HEK293 (cell line): Measurements from ENCODE around the gene MTRF1L.

Experiments used
- CTCF ChIA-PET: fragments of 350-600 bp; formaldehyde crosslinking; extraction: SDS; loops from one replicate; lab custom pipeline; 2021; ENCODE audit warnings: antibody characterized with exemption; lab: Yijun Ruan, JAX
- POLR2A ChIA-PET: fragments of 300-600 bp; formaldehyde crosslinking; extraction: SDS; loops from one replicate; lab custom pipeline; 2020; ENCODE audit warnings: antibody characterized with exemption, inconsistent platforms; lab: Yijun Ruan, JAX
- H3K27ac ChIP-seq: fragments of 200-500 bp; sonication (Bioruptor generic); 2 replicates; pipeline ENCODE4 v1.5.1; 2014; ENCODE audit warnings: low read depth, low read length, control low read depth, inconsistent platforms; ENCODE audit errors: extremely low read depth
- H3K36me3 ChIP-seq, 2 experiments: fragments of 200-500 bp in 1 of 2; sonication (Bioruptor generic) in 1 of 2; 1 replicate in 1 of 2; 2 replicates in 1 of 2; pipeline ENCODE4 v1.5.1; 2014 to 2017; ENCODE audit warnings: inconsistent platforms in 2 of 2, low read length in 2 of 2; ENCODE audit not compliant: control insufficient read depth in 2 of 2, insufficient read depth in 1 of 2
- H3K4me1 ChIP-seq: fragments of 200-500 bp; sonication (Bioruptor generic); 2 replicates; pipeline ENCODE4 v1.5.1; 2014; ENCODE audit warnings: mild to moderate bottlenecking, low read length, inconsistent platforms; ENCODE audit not compliant: control insufficient read depth, insufficient read depth
- H3K4me3 ChIP-seq: 2 replicates; pipeline ENCODE4 v1.5.1; 2011; ENCODE audit warnings: low read depth, mild to moderate bottlenecking, control low read depth, low read length, moderate library complexity
- H3K9me3 ChIP-seq: fragments of 200-500 bp; sonication (Bioruptor generic); 2 replicates; pipeline ENCODE4 v1.5.1; 2014; ENCODE audit warnings: low read depth, low read length, inconsistent platforms; ENCODE audit not compliant: control insufficient read depth, insufficient read depth
- ATF2 ChIP-seq: fragments of 450-650 bp; formaldehyde crosslinking; IDR thresholded peaks from 2 replicates; pipeline ENCODE4 v1.5.1; 2016; ENCODE audit warnings: missing biosample characterization, missing genetic modification characterization, low read depth
- GLIS1 ChIP-seq: fragments of 450-650 bp; formaldehyde crosslinking; IDR thresholded peaks from 2 replicates; pipeline ENCODE4 v1.5.1; 2016; ENCODE audit warnings: missing biosample characterization, missing genetic modification characterization
- GLIS2 ChIP-seq: fragments of 450-650 bp; formaldehyde crosslinking; IDR thresholded peaks from 2 replicates; pipeline ENCODE4 v1.5.1; 2016; ENCODE audit warnings: missing biosample characterization, missing genetic modification characterization
- KLF10 ChIP-seq: fragments of 450-650 bp; IDR thresholded peaks from 2 replicates; pipeline ENCODE4 v1.5.1; 2018; ENCODE audit warnings: missing biosample characterization, mild to moderate bottlenecking, missing genetic modification characterization
- KLF17 ChIP-seq: fragments of 450-650 bp; formaldehyde crosslinking; IDR thresholded peaks from 2 replicates; pipeline ENCODE4 v1.5.1; 2016; ENCODE audit warnings: missing biosample characterization, missing genetic modification characterization
- KLF8 ChIP-seq: fragments of 450-650 bp; formaldehyde crosslinking; IDR thresholded peaks from 2 replicates; pipeline ENCODE4 v1.5.1; 2016; ENCODE audit warnings: missing biosample characterization, missing genetic modification characterization
- KLF9 ChIP-seq: fragments of 450-650 bp; formaldehyde crosslinking; IDR thresholded peaks from 2 replicates; pipeline ENCODE4 v1.5.1; 2016; ENCODE audit warnings: missing biosample characterization, missing genetic modification characterization, low read depth
- PRDM6 ChIP-seq: fragments of 450-650 bp; formaldehyde crosslinking; IDR thresholded peaks from 2 replicates; pipeline ENCODE4 v1.5.1; 2017; ENCODE audit warnings: missing biosample characterization, missing genetic modification characterization
- SCRT1 ChIP-seq: fragments of 450-650 bp; formaldehyde crosslinking; IDR thresholded peaks from 2 replicates; pipeline ENCODE4 v1.5.1; 2016; ENCODE audit warnings: missing biosample characterization, missing genetic modification characterization, borderline replicate concordance
- SCRT2 ChIP-seq: fragments of 450-650 bp; formaldehyde crosslinking; IDR thresholded peaks from 2 replicates; pipeline ENCODE4 v1.5.1; 2016; ENCODE audit warnings: missing biosample characterization, missing genetic modification characterization
- SP3 ChIP-seq: fragments of 450-650 bp; formaldehyde crosslinking; IDR thresholded peaks from 2 replicates; pipeline ENCODE4 v1.5.1; 2016; ENCODE audit warnings: missing biosample characterization, missing genetic modification characterization
- TRIM28 ChIP-seq: IDR thresholded peaks from 2 replicates; pipeline ENCODE4 v1.6.1; 2011; ENCODE audit warnings: low read length, control low read depth, borderline replicate concordance
- YY1 ChIP-seq: fragments of 450-650 bp; formaldehyde crosslinking; IDR thresholded peaks from 2 replicates; pipeline ENCODE4 v1.5.1; 2018; ENCODE audit warnings: missing biosample characterization, missing genetic modification characterization
- ZBTB17 ChIP-seq: fragments of 450-650 bp; formaldehyde crosslinking; IDR thresholded peaks from 2 replicates; pipeline ENCODE4 v1.5.1; 2016; ENCODE audit warnings: missing biosample characterization, missing genetic modification characterization
- ZFP37 ChIP-seq: fragments of 450-650 bp; formaldehyde crosslinking; IDR thresholded peaks from 2 replicates; pipeline ENCODE4 v1.5.1; 2016; ENCODE audit warnings: missing biosample characterization, missing genetic modification characterization
- ZNF202 ChIP-seq: fragments of 450-650 bp; formaldehyde crosslinking; IDR thresholded peaks from 2 replicates; pipeline ENCODE4 v1.5.1; 2016; ENCODE audit warnings: missing biosample characterization, missing genetic modification characterization, borderline replicate concordance
- ZNF324 ChIP-seq: fragments of 450-650 bp; formaldehyde crosslinking; IDR thresholded peaks from 2 replicates; pipeline ENCODE4 v1.5.1; 2016; ENCODE audit warnings: missing biosample characterization, missing genetic modification characterization
- ZNF335 ChIP-seq: fragments of 450-650 bp; formaldehyde crosslinking; conservative IDR thresholded peaks from 2 replicates; pipeline ENCODE4 v1.5.1; 2016; ENCODE audit warnings: missing biosample characterization, missing genetic modification characterization
- ZNF350 ChIP-seq: fragments of 450-650 bp; formaldehyde crosslinking; IDR thresholded peaks from 2 replicates; pipeline ENCODE4 v1.5.0; 2017; ENCODE audit warnings: missing biosample characterization, mild to moderate bottlenecking, missing genetic modification characterization
- ZNF362 ChIP-seq: fragments of 450-650 bp; formaldehyde crosslinking; IDR thresholded peaks from 2 replicates; pipeline ENCODE4 v1.5.1; 2016; ENCODE audit warnings: missing biosample characterization, missing genetic modification characterization
- ZNF366 ChIP-seq: fragments of 450-650 bp; formaldehyde crosslinking; conservative IDR thresholded peaks from 2 replicates; pipeline ENCODE4 v1.5.1; 2016; ENCODE audit warnings: missing biosample characterization, missing genetic modification characterization
- ZNF449 ChIP-seq: fragments of 450-650 bp; formaldehyde crosslinking; IDR thresholded peaks from 2 replicates; pipeline ENCODE4 v1.5.1; 2017; ENCODE audit warnings: missing biosample characterization, mild to moderate bottlenecking, missing genetic modification characterization, moderate library complexity
- ZNF530 ChIP-seq: fragments of 450-650 bp; formaldehyde crosslinking; IDR thresholded peaks from 2 replicates; pipeline ENCODE4 v1.5.1; 2016; ENCODE audit warnings: low read depth, missing biosample characterization, missing genetic modification characterization
- ZNF548 ChIP-seq: fragments of 450-650 bp; formaldehyde crosslinking; IDR thresholded peaks from 2 replicates; pipeline ENCODE4 v1.5.1; 2016; ENCODE audit warnings: missing biosample characterization, missing genetic modification characterization
- ZNF621 ChIP-seq: fragments of 450-650 bp; formaldehyde crosslinking; IDR thresholded peaks from 2 replicates; pipeline ENCODE4 v1.5.1; 2017; ENCODE audit warnings: missing biosample characterization, missing genetic modification characterization
- ZNF629 ChIP-seq: fragments of 450-650 bp; formaldehyde crosslinking; IDR thresholded peaks from 2 replicates; pipeline ENCODE4 v1.5.1; 2017; ENCODE audit warnings: missing biosample characterization, missing genetic modification characterization
- ZNF654 ChIP-seq: fragments of 450-650 bp; formaldehyde crosslinking; IDR thresholded peaks from 2 replicates; pipeline ENCODE4 v1.5.1; 2016; ENCODE audit warnings: low read depth, missing biosample characterization, missing genetic modification characterization
- ZSCAN30 ChIP-seq: fragments of 450-650 bp; IDR thresholded peaks from 2 replicates; pipeline ENCODE4 v1.5.1; 2018; ENCODE audit warnings: missing biosample characterization, mild to moderate bottlenecking, missing genetic modification characterization, moderate library complexity
- ZXDB ChIP-seq: fragments of 450-650 bp; formaldehyde crosslinking; IDR thresholded peaks from 2 replicates; pipeline ENCODE4 v1.5.1; 2016; ENCODE audit warnings: missing biosample characterization, missing genetic modification characterization

MTRF1L gene

GRCh38 chr6:152983637-152984512 lies 18.6 kb downstream of the MTRF1L start:
- Histone ChIP-seq H3K27ac (peak overlapping the region; percentile 96), H3K4me3 (peak overlapping the region; percentile 81), H3K36me3 (peaks cover under 1 to 46% of the 10 kb centered on the region in 2 experiments; a peak in 2 of 3 replicates), H3K9me3 (no peaks in the 10 kb centered on the region), H3K4me1 (peaks cover 2% of the 10 kb centered on the region; the same call in 1 of the 2 replicates)
- CTCF ChIA-PET: interaction anchor here (0.5 kb wide), 1 partner anchor 144 kb away, joined by 3 read pairs; no protein-coding TSS in a partner anchor
- POLR2A ChIA-PET: interaction anchor here (0.7 to 3.4 kb wide), 15 partner anchors 8 to 498 kb away, joined by 3 to 55 read pairs (median 8); partner anchors contain the start of genes MTRF1L and RGS17
- TF ChIP-seq ZBTB17 (tag by site-specific recombination): peak; percentile 14; the same call in 1 of the 2 replicates
- TF ChIP-seq ZNF335: peak; percentile 51
- TF ChIP-seq SCRT2 (tag by site-specific recombination): peak; percentile 94
- TF ChIP-seq ZFP37 (tag by site-specific recombination): peak; percentile 78
- no peak for TF ChIP-seq ZNF621
- 0 out of 2 replicates have a peak, but pooled peaks have one; percentile 3 for TF ChIP-seq GLIS1 (tag by site-specific recombination)
- 0 out of 2 replicates have a peak, but pooled peaks have one; percentile 57 for TF ChIP-seq KLF8 (tag by site-specific recombination)
- TF ChIP-seq ZNF202 (tag by site-specific recombination): no peak
- TF ChIP-seq ZNF350: peak; percentile 81; the same call in 1 of the 2 replicates
- peak; percentile 10; the same call in 1 of the 2 replicates for TF ChIP-seq ZSCAN30
- TF ChIP-seq KLF9 (tag by site-specific recombination): no peak
- TF ChIP-seq ZNF449 (tag by site-specific recombination): peak; percentile 79; the same call in 1 of the 2 replicates
- TF ChIP-seq SCRT1: peak; percentile 53; the same call in 1 of the 2 replicates
- peak; percentile 61; the same call in 1 of the 2 replicates for TF ChIP-seq KLF10 (tag by site-specific recombination)
- TF ChIP-seq PRDM6 (tag by site-specific recombination): peak; percentile 59
- 0 out of 2 replicates have a peak, but pooled peaks have one; percentile 25 for TF ChIP-seq ATF2
- TF ChIP-seq TRIM28: peak; percentile 52; the same call in 1 of the 2 replicates
- peak; percentile 11; the same call in 1 of the 2 replicates for TF ChIP-seq ZXDB (tag by site-specific recombination)
- no peak for TF ChIP-seq ZNF530 (tag by site-specific recombination)
- no peak; the same call in 1 of the 2 replicates for TF ChIP-seq ZNF324 (tag by site-specific recombination)
- TF ChIP-seq YY1 (tag by site-specific recombination): peak; percentile 56; the same call in 1 of the 2 replicates
- TF ChIP-seq ZNF366 (tag by site-specific recombination): peak; percentile 82; the same call in 1 of the 2 replicates
- TF ChIP-seq ZNF629 (tag by site-specific recombination): 0 out of 2 replicates have a peak, but pooled peaks have one; percentile 25
- TF ChIP-seq GLIS2 (tag by site-specific recombination): peak; percentile 3; the same call in 1 of the 2 replicates
- TF ChIP-seq KLF17 (tag by site-specific recombination): peak; percentile 38; the same call in 1 of the 2 replicates
- no peak for TF ChIP-seq ZNF548 (tag by site-specific recombination)
- TF ChIP-seq SP3 (tag by site-specific recombination): peak; percentile 30; the same call in 1 of the 2 replicates
- TF ChIP-seq ZNF362: peak; percentile 74; the same call in 1 of the 2 replicates
- peak; percentile 11; the same call in 1 of the 2 replicates for TF ChIP-seq ZNF654
